ENCODE measurements around the gene WDR74. TPM values are rescaled to one million over a fixed set of nuclear protein-coding genes. Genes with fewer than 3 reads are reported as not detected.

The WDR74 gene
- total and polyA plus RNA-seq, 9 of the 15 experiments (the other 6 are each of a cell fraction or from before 2014, with no cell fraction given) = 32.7 to 210 (median 114) TPM

DNA sequence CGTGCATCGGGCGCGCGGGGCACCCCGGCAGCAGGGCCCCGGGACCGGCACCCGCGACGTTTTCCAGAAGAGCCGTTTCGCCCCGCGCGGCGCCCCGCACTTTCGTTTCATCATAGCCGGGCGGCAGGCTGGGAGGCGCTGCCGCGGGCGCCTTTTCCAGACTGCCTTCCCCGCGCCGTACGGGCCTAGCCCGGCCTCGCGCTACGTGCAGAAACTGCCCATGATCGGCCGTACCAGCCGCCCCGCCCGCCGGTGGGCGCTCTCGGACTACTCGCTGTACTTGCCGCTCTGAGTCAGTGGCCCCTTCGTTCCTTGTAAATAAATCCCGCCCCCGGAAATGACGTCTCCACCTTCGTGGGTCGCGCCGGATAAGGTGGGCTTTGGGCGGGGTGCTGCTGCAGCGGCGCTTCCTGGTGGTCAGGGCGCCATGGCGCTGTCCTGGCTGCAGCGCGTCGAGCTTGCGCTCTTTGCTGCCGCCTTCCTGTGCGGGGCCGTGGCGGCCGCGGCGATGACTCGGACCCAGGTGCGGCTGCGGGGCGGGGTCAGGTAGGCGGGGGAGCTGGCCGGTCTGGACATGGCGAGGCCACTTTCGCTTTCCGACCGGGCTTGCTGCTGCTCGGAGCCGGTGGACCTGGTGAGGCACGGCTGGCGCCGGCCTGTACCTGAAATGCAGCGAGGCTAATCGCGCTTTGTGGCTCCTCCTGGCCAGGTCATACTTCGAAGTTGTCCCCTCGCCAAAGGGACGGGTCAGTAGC, 52.2 kb downstream of the WDR74 start, which contains the start of gene TMEM179B (continued):
- TF ChIP-seq SMAD3 (CRISPR knock-in tag; conservative IDR thresholded peaks at IDR 0.05) (0 out of 2 replicates have a peak, but pooled peaks have one; percentile 10), RB1 (IDR thresholded peaks at IDR 0.05; ENCODE audit: low read depth) (peak; percentile 84; the same call in 1 of the 2 replicates), ZNF436 (CRISPR knock-in tag; IDR thresholded peaks at IDR 0.05) (no peak), HES1 (IDR thresholded peaks at IDR 0.05; ENCODE audit: low read depth) (no peak), ID3 (CRISPR knock-in tag; IDR thresholded peaks at IDR 0.05) (no peak), ID3 (tag; IDR thresholded peaks at IDR 0.05) (0 out of 2 replicates have a peak, but pooled peaks have one; percentile 52), ZNF174 (CRISPR knock-in tag; IDR thresholded peaks at IDR 0.05) (no peak), THAP12 (CRISPR knock-in tag; IDR thresholded peaks at IDR 0.05) (peak; percentile 74), GABPA (tag; conservative IDR thresholded peaks at IDR 0.05; ENCODE audit: low read depth) (peak; percentile 98), ZBTB1 (CRISPR knock-in tag; IDR thresholded peaks at IDR 0.05; ENCODE audit: borderline replicate concordance, low read depth) (peak; percentile 38), ZNF583 (CRISPR knock-in tag; IDR thresholded peaks at IDR 0.05) (0 out of 2 replicates have a peak, but pooled peaks have one; percentile 31), NEUROD1 (IDR thresholded peaks at IDR 0.05; ENCODE audit: borderline replicate concordance, low read depth, low read length, partially characterized antibody) (peak; percentile 72), ARID1B (IDR thresholded peaks at IDR 0.05) (peak; percentile 13; the same call in 1 of the 2 replicates), GTF2E2 (tag; IDR thresholded peaks at IDR 0.05) (0 out of 2 replicates have a peak, but pooled peaks have one; percentile 62), ZNF408 (CRISPR knock-in tag; IDR thresholded peaks at IDR 0.05; ENCODE audit: low read depth) (no peak), E2F8 (IDR thresholded peaks at IDR 0.05; ENCODE audit: low read depth, partially characterized antibody) (peak; percentile 87)
- TF ChIP-seq, protein P1, sequence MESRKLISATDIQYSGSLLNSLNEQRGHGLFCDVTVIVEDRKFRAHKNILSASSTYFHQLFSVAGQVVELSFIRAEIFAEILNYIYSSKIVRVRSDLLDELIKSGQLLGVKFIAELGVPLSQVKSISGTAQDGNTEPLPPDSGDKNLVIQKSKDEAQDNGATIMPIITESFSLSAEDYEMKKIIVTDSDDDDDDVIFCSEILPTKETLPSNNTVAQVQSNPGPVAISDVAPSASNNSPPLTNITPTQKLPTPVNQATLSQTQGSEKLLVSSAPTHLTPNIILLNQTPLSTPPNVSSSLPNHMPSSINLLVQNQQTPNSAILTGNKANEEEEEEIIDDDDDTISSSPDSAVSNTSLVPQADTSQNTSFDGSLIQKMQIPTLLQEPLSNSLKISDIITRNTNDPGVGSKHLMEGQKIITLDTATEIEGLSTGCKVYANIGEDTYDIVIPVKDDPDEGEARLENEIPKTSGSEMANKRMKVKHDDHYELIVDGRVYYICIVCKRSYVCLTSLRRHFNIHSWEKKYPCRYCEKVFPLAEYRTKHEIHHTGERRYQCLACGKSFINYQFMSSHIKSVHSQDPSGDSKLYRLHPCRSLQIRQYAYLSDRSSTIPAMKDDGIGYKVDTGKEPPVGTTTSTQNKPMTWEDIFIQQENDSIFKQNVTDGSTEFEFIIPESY (CRISPR knock-in tag; IDR thresholded peaks at IDR 0.05) = peak; percentile 86
- TF ChIP-seq, protein P2, sequence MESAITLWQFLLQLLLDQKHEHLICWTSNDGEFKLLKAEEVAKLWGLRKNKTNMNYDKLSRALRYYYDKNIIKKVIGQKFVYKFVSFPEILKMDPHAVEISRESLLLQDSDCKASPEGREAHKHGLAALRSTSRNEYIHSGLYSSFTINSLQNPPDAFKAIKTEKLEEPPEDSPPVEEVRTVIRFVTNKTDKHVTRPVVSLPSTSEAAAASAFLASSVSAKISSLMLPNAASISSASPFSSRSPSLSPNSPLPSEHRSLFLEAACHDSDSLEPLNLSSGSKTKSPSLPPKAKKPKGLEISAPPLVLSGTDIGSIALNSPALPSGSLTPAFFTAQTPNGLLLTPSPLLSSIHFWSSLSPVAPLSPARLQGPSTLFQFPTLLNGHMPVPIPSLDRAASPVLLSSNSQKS (CRISPR knock-in tag; IDR thresholded peaks at IDR 0.05) = no peak

Measured in K562 (cell line).